GM21576 (cell line): ENCODE data around the gene SMAD7.

Source experiments
- ATAC-seq: cut with Tn5 transposase; IDR thresholded peaks from one replicate; pipeline ENCODE4 v1.9.1; 2021; ENCODE audit warnings: mild to moderate bottlenecking, moderate library complexity; ENCODE audit not compliant: unreplicated experiment

The SMAD7 gene

DNA sequence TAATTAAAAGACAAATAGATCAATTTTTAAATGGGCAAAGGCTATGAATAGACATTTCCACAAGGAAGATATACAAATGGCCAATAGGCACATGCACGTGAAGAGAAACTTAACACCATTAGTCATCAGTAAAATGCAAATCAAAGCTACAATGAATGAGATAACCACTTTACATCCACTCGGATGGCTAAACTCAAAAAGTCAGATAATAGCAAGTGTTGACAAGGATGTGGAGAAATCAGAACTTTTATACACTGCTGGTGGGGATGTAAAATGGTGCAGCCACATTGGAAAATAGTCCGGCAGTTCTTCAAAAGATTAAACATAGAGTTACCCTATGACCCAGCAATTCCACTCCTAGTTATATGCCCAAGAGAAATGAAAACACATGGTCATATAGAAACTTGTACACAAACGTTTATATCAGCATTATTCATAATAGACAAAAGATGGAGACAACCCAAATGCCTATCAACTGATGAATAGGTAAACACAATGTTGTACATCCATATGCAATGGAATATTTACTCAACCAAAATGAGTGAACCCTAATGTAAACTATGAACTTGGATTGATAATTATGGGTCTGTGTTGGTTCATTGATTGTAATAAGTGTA lies 51.1 kb downstream of the SMAD7 start:
- no peak for ATAC-seq

DNA sequence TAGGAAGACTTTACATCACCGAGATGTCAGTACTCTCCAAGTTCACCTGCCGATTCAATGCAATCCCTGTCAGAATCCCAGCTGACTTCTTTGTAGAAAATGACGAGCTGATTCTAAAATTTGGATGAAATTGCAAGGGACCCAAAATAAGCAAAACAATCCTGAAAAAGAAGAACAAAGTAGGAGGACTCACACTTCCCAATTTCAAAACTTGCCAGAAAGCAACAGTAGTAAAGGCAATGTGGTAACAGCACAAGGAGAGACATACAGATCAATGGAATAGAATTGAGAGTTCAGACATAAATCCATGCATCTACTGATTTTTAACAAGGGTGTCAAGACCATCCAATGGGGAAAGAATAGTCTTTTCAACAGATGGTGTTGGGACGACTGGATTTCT lies 52.2 kb downstream of the SMAD7 start:
- ATAC-seq, result no peak

DNA sequence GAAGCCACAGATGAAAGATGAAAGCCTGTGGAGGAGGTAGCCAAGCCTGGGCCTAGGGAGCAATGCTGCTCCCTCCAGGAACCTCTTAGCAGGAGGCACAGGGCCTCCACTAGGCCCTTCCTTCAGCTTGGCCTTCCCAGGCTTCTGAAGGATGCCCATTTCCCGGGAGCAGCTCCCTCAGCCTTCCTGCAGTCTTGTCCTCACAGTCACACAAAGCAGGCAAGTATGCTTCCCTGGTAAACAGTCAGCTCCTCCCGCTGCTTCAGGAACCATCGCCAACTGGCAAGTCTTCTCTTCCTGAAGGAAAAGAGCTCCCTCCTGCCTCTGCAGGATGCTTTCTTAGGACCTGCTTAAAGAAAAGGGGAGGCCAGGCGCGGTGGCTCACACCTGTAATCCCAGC lies 53.2 kb downstream of the SMAD7 start:
- no peak for ATAC-seq

DNA sequence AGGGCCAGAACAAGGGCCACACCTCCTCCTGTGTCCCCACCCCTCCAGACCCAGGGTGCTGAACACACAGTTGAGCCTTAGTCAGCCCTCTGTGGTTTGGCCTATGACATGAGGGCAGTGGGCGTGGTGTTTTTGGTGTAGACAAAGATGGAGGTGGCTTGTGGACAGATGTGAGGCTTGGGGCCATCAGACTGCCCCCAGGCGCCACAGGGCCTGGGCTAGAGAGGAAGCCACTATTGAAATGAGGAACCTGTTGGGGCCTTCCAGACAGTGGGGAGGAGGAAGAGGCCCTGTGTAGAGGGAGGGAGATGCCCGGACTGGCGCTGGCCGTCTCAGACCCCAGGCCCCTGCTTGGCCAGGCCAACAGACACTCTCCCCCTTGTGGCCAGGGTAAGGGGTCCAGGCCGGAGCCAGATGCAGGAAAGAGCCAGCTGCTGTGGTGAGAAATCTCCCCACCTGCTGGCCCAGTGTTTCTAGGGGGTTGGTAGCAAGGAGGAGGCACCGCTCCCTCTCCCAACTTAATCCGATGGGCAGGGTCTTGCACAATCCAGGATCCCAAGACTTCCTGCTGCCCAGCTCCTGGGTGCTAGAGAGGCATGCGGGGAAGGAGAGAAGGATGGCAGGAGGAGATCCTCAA lies 53.8 kb downstream of the SMAD7 start:
- ATAC-seq, result peak; percentile 67

DNA sequence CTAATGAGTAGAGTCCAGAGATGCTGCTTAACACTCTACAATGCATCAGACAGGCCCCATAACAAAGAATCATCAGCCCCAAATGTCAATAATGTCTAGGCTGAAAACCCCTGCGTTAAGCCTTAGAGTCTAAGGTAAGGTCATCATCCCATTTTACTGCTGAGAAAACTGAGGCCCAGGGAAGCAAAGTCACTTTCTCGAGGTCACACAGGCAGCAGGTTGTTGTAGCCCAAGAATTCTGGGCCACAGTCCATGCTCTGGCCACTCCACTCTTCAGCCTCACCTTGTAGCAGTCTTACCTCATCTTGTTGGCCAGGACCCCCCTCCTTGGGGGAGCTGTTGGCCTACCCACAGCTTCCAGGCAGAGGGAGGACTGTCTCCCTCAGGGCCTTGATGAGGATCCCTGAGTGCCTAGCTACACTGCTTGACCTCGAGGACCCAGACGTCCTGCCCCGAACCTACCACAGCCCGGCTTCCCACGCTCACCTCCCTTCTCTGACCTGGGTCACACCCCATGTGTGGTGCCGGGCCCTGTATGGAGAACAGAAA lies 54.4 kb downstream of the SMAD7 start:
- ATAC-seq, result no peak

DNA sequence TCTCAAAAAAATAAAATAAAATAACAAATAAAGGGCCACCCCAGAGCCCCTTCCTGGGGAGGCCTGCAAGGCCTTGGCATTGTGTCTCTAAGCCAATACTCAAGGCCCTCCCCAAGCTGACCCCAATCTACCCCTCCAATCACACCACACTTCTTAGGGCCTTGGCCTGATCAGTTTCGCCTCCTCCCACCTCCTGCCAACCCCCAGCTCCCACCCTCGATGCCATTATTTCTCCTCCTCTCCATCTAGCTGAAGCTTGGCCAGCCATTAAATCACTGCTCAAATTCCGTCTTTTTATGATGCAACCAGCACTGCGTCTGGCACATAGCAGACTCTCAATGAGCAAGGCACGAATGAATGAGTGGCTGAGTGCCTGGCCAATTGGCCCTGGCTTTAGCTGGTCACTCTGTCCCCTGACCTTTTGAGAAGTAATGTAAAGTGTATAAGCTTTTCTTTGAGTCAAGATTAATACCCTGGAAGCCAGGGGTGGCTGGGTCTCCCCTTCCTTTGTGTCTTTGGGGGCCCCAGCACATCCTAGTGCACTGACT lies 55.9 kb downstream of the SMAD7 start:
- no peak for ATAC-seq

DNA sequence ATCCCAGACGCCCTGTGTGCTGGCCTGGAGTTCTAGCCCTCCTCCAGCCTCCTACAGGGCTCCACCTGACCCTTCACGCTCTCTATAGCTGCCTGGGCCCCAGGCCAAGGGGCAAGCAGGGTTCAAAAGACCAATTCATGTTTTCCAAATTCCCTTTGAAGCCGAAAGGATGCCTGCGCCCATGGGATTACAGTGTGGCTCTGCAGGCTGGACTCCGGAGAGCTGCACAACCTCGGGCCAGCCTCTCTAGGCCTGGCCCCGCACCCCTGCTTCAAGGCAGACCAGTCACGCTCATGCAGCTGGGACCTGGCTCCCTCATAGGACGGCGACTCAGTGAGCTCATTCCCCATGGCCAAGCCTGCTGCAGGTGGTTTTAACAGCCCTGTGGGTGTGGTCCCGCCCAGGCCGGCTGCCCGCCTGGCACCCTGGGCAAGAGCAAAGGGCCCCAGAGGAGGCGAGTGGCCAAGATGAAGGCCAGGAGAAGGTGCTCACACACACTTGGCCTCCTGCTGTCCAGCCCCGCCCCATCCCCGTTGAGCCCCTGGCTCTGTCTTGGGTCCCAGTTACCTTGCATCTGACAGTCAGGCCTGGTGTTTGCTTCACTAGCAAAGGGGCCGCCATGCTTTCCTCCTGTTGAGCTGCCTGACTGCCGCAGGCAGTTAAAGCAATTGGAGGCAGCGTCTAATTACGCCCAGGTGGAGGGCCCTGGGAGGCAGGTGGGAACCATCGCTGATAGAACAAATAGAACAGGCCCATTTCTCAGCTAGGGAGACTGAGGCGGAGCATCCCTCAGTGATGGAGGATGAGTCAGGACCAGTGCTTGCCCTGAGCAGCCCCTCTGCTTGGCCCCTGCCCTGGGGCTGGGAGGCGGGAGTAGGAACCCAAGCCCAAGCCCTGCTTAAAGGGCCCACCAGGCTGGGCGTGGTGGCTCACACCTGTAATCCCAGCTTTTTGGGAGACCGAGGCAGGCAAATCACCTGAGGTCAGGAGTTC lies 56.9 kb downstream of the SMAD7 start:
- no peak for ATAC-seq

DNA sequence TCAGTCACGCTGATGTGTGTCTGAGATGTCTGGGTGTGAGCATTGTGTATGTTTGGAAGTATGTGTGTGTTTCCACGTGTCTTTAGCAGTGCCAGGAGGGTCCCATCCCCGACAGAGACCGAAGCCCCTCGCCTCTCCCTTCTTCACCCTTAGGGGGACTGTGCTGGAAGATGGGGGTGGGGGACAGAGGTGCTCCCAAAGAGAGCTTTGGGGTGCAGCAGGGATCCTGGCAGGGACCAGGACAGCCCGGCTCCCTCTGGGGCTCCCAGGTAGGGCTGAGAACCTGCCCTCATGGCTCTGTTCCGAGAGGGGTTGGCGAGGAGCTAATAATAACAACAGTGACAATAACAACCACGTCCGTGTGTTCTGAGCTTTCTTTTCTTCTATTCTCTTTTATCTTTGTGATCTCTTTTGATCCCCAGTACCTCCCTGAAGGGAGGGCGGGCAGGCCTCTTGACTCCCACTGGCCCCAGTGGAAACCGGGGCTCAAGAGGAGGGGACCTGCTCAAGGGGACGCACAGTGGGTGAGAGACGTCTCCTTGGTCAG lies 57.6 kb downstream of the SMAD7 start:
- no peak for ATAC-seq

DNA sequence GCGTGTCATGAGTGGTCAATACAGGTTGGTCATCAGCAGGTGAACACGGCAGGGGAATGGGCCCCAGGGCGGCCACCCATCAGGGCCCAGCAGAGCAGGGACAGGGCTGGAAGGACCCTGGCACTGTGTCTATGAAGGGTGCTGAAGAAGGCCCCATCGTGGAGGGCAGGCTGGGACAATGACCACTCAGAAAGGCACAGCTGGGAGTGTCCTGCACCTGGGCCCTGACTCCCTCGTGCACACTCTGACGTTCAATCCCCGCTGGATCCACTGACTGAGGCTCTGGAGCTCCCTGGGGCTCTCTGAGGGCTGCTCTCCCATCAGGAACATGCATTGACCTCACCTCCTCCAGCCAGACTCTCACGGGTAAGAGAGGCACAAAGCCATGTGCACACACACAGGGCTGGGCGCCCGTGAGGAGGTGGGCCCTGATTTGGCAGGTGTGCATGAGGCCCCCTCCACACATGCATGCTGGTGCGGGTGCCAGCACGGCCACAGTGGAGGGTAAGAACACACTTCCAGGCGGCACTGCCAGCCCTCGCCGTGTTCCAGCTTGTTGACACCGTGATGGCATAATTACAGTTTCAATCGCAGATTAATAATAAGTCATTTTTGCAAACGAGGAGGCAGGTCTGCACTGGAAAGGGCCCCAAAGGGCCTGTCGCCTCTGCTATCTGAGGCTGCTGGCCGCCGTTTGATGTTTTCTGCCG lies 58.5 kb downstream of the SMAD7 start:
- ATAC-seq, result no peak

DNA sequence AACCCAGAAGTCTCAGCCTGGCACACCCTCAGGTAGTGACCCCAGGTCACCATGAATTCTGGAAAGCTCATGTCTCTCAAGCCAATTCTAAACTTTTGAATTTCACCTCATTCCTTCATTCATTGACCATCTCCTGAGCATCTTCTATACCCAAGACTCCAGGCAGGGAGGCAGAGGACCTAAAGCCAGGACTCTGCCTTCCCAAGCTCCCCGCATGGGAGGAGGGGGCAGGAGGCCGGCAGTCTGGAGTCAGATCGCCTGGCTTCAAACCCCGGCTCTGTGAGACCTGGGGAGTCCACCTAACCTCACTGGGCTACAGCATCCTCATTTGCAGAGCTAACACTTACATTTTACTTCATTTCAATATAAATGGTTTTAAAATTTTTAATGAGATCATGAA lies 59.0 kb downstream of the SMAD7 start:
- no peak for ATAC-seq

DNA sequence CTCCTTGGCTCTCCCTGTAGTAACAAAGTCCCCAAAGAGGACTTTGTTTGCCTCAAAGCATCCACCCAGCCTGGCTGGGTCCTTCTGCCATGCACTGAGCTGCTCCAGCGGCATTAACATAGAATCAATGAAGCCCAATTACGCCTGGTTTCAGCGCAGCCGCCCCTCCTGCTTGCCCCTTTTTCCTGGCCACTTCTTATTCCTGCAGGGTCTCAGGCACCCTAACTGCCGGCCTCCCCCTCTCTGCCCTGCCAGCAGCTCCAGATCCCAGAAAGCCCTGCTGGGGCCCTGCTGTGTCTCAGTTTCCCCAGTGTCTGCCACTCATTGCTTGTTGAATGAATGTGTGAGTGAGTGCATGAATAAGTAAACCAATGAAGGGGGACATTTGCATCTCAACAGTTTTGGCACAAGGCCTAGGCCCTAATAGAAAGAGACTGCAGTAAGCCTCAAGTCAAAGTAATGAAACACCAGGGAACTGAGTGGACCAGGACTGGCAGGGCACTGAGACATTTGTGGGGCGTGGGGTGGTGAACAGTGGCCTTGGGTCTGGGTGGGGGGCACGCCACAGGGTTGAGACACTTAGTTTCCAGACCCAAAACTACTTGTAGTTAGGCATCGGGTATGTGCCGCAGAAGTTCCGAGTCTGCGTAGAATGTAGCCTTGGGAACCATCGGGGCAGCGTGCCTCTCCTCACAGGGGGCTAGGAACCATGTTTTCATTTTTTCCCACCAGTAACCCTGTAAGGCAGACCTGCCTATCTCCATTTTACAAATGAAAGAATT lies 60.6 kb downstream of the SMAD7 start:
- no peak for ATAC-seq

DNA sequence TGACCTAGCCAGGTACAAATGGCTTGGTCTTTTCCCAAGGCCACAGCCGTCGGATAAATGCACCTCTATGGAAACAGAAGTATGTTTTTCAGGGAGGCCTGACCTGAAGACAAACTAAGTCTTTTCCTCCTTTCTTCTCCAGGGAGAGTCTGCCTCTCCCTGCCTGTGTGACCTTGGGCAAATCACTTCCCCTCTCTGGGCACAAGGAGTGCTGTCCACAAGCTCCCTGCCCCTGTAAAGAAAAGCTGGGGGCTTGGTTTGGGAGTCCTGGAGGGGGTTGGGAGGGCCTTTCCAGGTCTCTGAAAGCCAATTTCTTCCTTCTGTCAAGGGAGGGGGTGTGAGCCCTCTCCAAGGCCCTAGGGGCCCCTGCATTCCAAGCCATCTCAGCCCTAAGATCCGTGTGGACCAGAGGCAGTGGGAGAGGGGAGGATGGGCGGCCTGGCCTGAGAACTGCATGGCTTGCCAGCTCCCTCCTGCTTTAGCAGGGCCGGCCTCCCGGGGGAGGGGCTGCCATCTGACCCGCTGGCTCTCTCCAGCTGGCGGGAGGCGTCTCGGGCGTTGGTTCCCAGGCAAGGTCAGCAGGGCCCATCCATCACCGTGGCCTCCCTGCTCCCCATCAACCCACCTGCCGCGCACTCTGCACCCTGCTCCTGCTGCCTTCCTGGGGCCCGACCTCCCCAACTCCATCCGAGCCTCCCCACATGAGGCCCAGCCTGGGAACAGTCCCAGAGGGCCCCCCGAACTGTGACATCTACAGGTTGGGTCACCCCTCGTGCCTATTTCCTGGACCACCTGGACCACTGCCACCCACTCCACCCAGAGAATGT lies 61.4 kb downstream of the SMAD7 start:
- ATAC-seq, result no peak

DNA sequence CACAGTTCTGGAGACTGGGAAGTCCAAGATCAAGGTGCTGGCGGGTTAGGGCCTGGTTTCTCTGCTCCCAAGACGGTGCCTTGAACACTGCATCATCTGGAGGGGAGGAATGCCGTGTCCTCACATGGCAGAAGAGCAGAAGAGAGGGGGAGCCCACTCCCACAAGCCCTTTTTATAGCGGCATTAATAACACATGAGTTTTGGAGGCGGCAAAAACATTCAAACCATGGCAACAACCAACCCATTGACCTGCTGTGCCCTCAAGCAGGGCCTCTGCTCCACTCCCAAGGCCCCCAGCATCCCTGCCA lies 62.0 kb downstream of the SMAD7 start:
- ATAC-seq, result no peak

DNA sequence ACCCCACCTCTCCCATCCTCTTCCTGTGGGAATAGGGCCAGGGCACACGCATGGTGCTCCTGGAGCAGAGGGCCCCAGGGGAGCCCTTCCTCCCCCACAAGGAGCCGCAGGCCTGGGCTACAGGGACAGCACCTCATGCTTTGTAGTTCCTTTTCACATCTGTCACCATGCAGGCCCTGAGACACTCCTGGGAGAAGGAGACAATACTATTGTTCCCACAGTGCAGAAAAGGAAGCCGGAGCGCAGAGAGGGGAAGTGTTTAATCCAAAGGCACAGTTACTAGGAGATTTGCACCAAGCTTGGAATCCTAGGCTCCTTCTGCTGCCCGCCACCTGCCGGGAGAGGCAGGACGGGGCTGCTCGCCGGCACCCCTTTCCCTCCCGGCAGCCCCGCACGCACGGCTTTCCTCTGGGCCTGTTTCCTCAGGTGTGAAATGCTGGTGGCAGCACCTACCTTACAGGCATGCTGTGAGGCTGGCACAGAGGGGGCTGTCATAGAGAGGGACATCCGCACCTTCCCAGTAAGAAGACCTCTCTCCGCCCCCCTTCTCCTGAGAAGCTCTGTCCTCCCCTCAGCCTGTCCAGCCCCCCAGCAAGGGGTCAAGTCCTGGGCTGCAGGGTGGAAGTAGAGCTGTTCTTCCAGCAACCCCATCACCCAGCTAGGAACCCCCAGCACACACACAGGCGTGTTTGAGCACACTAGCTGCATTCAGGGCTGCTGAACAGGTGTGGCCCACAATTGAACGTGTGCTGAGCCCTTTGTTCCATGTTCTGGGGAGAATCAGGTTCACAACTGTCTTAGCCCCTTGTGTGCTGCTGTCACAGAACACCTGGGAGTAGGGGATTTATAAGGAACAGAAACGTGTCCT lies 62.6 kb downstream of the SMAD7 start:
- ATAC-seq, result no peak

DNA sequence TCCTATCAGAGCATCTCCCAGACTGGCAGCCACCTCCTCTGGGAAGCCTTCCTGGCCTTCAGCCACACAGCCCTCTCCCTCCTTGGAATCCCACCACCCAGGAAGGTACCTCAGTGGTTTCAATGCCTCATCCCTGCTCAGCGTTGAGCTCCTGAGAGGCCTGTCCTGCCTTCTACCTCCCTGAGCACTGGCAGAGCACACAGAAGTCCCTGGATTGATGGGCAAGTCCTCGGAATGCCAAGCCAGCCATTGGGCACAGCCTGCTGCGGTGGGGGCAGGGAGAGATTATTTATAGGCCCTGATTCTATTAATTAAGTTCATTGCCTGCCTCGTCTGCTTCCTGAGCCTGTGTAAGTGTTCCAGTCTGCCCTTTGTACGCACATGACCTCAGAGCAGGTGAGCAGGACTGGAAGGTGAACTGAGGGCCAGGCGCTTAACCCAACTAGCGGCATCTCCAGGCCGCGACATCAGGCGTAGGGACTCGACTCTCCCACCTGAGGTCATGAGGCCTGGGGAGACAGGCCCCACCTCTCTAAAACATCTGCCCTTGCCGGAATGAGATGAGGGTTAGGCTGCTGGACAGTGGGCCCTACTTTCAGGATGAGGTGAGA lies 63.4 kb downstream of the SMAD7 start:
- ATAC-seq, result no peak

DNA sequence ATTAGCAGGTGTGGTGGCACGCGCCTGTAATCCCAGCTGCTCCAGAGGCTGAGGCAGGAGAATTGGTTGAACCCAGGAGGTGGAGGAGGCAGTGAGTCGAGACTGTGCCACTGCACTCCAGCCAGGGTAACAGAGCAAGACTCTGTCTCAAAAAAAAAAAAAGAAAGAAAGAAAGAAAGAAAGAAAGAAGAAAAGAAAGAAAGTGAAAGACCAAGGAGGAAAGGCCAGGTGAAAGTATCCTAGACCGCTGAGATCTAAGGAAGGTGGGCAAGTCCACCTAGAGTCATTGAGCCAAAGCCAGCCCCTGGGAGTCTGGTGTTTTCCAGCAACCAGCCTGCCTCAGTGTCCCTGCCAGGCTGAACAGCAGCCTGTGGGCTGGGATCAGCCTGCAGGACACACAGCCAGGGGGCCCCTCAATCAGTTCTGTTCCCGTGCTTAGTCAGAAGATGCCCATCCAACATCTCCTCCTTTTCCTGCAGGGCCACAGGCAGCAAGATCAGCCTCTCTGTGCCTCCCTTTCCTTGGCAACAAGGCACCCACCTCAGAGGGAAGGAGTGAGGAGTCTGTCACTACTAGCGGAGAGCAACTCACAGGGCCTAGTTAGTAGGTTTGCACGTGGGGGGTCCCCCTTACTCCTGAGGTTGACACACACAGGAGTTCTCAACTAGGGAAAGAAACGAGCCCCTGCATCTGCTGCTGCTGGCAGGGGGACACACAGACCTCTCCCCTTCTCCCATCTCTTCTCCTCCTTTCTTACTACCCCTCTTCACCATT lies 64.1 kb downstream of the SMAD7 start:
- no peak for ATAC-seq

DNA sequence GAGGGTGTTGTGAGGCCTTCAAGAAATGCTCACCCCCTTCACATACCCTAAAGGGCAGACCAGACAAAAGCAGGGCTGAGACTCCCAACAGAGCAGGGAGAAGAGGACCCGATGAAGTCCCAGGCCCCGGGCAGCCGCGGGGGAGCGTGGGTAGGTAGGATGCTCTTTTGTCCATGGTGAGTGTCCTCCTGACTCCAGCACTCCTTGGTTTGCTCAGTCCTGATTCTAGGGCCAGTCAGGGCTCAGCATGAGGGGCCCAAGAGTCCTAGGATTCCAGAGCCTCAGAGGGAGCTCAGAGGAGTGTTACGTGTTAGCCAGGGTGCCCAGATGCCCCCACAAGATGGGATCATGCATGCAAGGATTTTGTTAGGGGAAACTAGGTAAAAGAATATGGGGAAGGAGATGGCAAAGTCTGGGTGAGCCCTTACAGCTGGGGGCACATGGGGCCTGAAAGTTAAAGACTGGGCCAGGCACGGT lies 64.8 kb downstream of the SMAD7 start:
- no peak for ATAC-seq
